IMR-90 (cell line): ENCODE data around the gene ERGIC2. TPM values are rescaled to one million over a fixed set of nuclear protein-coding genes. Genes with fewer than 3 reads are reported as not detected.

Experiments used
- ATAC-seq: fragments of 200-7000 bp; cut with Tn5 transposase; 2 replicates; pipeline ENCODE4 v1.9.1; 2020; ENCODE audit warnings: low read depth, mild to moderate bottlenecking, moderate library complexity
- BruUV-seq: library from RNA; stranded (reverse); fragments of 400-500 nt; replicated peaks from 2 replicates; lab custom pipeline; 2021; lab: Mats Ljungman, UMichigan
- CTCF ChIA-PET: fragments of 300-600 bp; formaldehyde crosslinking; extraction: SDS; loops from one replicate; lab custom pipeline; 2021; ENCODE audit warnings: antibody characterized with exemption; lab: Yijun Ruan, JAX
- POLR2A ChIA-PET: fragments of 300-600 bp; sonication (Branson Sonifier 250); formaldehyde crosslinking; loops from one replicate; lab custom pipeline; 2022; ENCODE audit warnings: antibody characterized with exemption; ENCODE audit not compliant: unreplicated experiment; lab: Charles Lee
- DNase-seq: peaks from one replicate; pipeline ENCODE4 v3.0.0; 2013
- H2AFZ ChIP-seq: replicated peaks from 2 replicates; pipeline ENCODE3; 2013; ENCODE audit warnings: low read length, mild to moderate bottlenecking; ENCODE audit not compliant: poor library complexity
- H2AK5ac ChIP-seq: 2 replicates; pipeline ENCODE4 v1.6.1; 2013; ENCODE audit warnings: low read depth, low read length, inconsistent platforms
- H2AK9ac ChIP-seq: replicated peaks from 2 replicates; pipeline ENCODE3; 2013; ENCODE audit warnings: mild to moderate bottlenecking, low read depth, low read length, moderate library complexity; ENCODE audit not compliant: poor library complexity
- H2BK120ac ChIP-seq: 2 replicates; pipeline ENCODE4 v1.6.1; 2013; ENCODE audit warnings: low read depth, low read length, inconsistent platforms
- H2BK15ac ChIP-seq: 3 replicates; pipeline ENCODE4 v1.6.1; 2013; ENCODE audit warnings: low read depth, low read length, inconsistent platforms
- H2BK20ac ChIP-seq: 2 replicates; pipeline ENCODE4 v1.6.1; 2013; ENCODE audit warnings: low read depth, mild to moderate bottlenecking, inconsistent platforms, low read length, moderate library complexity
- H2BK5ac ChIP-seq: 2 replicates; pipeline ENCODE4 v1.6.1; 2013; ENCODE audit warnings: mild to moderate bottlenecking, low read depth, low read length, inconsistent platforms; ENCODE audit not compliant: poor library complexity, severe bottlenecking
- H3K14ac ChIP-seq: replicated peaks from 2 replicates; pipeline ENCODE4 v1.6.1; 2013; ENCODE audit warnings: low read depth, low read length, inconsistent platforms
- H3K18ac ChIP-seq: 2 replicates; pipeline ENCODE4 v1.6.1; 2013; ENCODE audit warnings: low read depth, low read length, control low read depth
- H3K23ac ChIP-seq: 2 replicates; pipeline ENCODE4 v1.6.1; 2013; ENCODE audit warnings: low read depth, low read length, inconsistent platforms
- H3K27ac ChIP-seq: 2 replicates; pipeline ENCODE4 v1.5.1; 2013; ENCODE audit warnings: mild to moderate bottlenecking, control low read depth, low read length; ENCODE audit not compliant: insufficient read depth
- H3K27me3 ChIP-seq: 2 replicates; pipeline ENCODE4 v1.6.1; 2013; ENCODE audit warnings: low read length; ENCODE audit not compliant: control insufficient read depth, insufficient read depth
- H3K36me3 ChIP-seq: 2 replicates; pipeline ENCODE4 v1.6.1; 2013; ENCODE audit warnings: low read length, mixed read lengths; ENCODE audit not compliant: control insufficient read depth, insufficient read depth
- H3K4ac ChIP-seq: 2 replicates; pipeline ENCODE4 v1.6.1; 2013; ENCODE audit warnings: low read depth, low read length, inconsistent platforms
- H3K4me1 ChIP-seq: 2 replicates; pipeline ENCODE4 v1.6.1; 2013; ENCODE audit warnings: low read length, mixed read lengths; ENCODE audit not compliant: control insufficient read depth, insufficient read depth
- H3K4me2 ChIP-seq: 2 replicates; pipeline ENCODE4 v1.6.1; 2013; ENCODE audit warnings: low read depth, mild to moderate bottlenecking, control low read depth, low read length, moderate library complexity
- H3K4me3 ChIP-seq: 2 replicates; pipeline ENCODE4 v1.5.1; 2013; ENCODE audit warnings: low read depth, mild to moderate bottlenecking, control low read depth, low read length, moderate library complexity; ENCODE audit not compliant: insufficient read depth
- H3K56ac ChIP-seq: 2 replicates; pipeline ENCODE4 v1.6.1; 2013; ENCODE audit warnings: low read length, inconsistent platforms; ENCODE audit not compliant: insufficient read depth; ENCODE audit errors: extremely low read depth
- H3K79me1 ChIP-seq, 2 experiments: 2 replicates each; pipeline ENCODE4 v1.6.1; 2013; ENCODE audit warnings: low read length in 2 of 2, inconsistent platforms in 1 of 2, low read depth in 1 of 2
- H3K9ac ChIP-seq: 2 replicates; pipeline ENCODE4 v1.6.1; 2013; ENCODE audit warnings: low read depth, low read length, control low read depth
- H3K9me1 ChIP-seq: 2 replicates; pipeline ENCODE4 v1.6.1; 2013; ENCODE audit warnings: low read length, inconsistent platforms; ENCODE audit not compliant: insufficient read depth
- H3K9me3 ChIP-seq: 2 replicates; pipeline ENCODE4 v1.6.1; 2013; ENCODE audit warnings: low read length; ENCODE audit not compliant: control insufficient read depth, insufficient read depth
- H4K20me1 ChIP-seq: 2 replicates; pipeline ENCODE4 v1.6.1; 2013; ENCODE audit warnings: low read length, inconsistent platforms; ENCODE audit not compliant: insufficient read depth
- H4K5ac ChIP-seq: 2 replicates; pipeline ENCODE4 v1.6.1; 2013; ENCODE audit warnings: mild to moderate bottlenecking, low read depth, low read length, control low read depth
- H4K8ac ChIP-seq, 2 experiments: 2 replicates each; pipeline ENCODE4 v1.6.1; 2013; ENCODE audit warnings: low read depth in 2 of 2, low read length in 2 of 2, control low read depth in 1 of 2, inconsistent platforms in 1 of 2
- H4K91ac ChIP-seq: 2 replicates; pipeline ENCODE4 v1.6.1; 2013; ENCODE audit warnings: low read depth, low read length, inconsistent platforms; ENCODE audit not compliant: insufficient read depth
- BHLHE40 ChIP-seq: fragments of 150-350 bp; IDR thresholded peaks from 2 replicates; pipeline ENCODE4 v1.6.1; 2016; ENCODE audit warnings: mild to moderate bottlenecking, low read depth, low read length
- CTCF ChIP-seq: conservative IDR thresholded peaks from 2 replicates; pipeline ENCODE4 v1.5.1; 2012; ENCODE audit warnings: mild to moderate bottlenecking, low read depth, low read length, improper control_type of control experiment
- FOS ChIP-seq: fragments of 150-350 bp; IDR thresholded peaks from 2 replicates; pipeline ENCODE4 v1.6.1; 2016; ENCODE audit warnings: low read depth, low read length
- MAZ ChIP-seq: IDR thresholded peaks from 2 replicates; pipeline ENCODE4 v1.6.1; 2012; ENCODE audit warnings: low read depth, mild to moderate bottlenecking, low read length, improper control_type of control experiment, moderate library complexity, borderline replicate concordance
- MXI1 ChIP-seq: IDR thresholded peaks from 2 replicates; pipeline ENCODE4 v1.6.1; 2012; ENCODE audit warnings: low read depth, mild to moderate bottlenecking, low read length, moderate library complexity, borderline replicate concordance
- POLR2A ChIP-seq: IDR thresholded peaks from 2 replicates; pipeline ENCODE4 v1.6.1; 2012; ENCODE audit warnings: mild to moderate bottlenecking, low read depth, low read length
- RAD21 ChIP-seq: IDR thresholded peaks from 2 replicates; pipeline ENCODE4 v1.6.1; 2012; ENCODE audit warnings: low read length, improper control_type of control experiment
- RCOR1 ChIP-seq: IDR thresholded peaks from 2 replicates; pipeline ENCODE4 v1.6.1; 2012; ENCODE audit warnings: mild to moderate bottlenecking, low read length, improper control_type of control experiment; ENCODE audit not compliant: insufficient replicate concordance
- RFX5 ChIP-seq: IDR thresholded peaks from 2 replicates; pipeline ENCODE4 v1.8.0; 2012; ENCODE audit warnings: low read depth, mild to moderate bottlenecking, low read length, moderate library complexity
- WGBS, 2 experiments: methylation state at CpG; one replicate each; pipeline versions ENCODE4 v1.1.5 to v1.1.7; 2013; ENCODE audit warnings: missing lambda C conversion rate in 2 of 2; ENCODE audit not compliant: insufficient read length in 1 of 2; ENCODE audit errors: extremely low coverage in 2 of 2; 5-methylcytosine and 5-hydroxymethylcytosine counted together
- dilution Hi-C: fragments of 300-500 bp; cut with HindIII; formaldehyde crosslinking; loops from one replicate; pipeline ENCODE4 v1.14.3; 2018; ENCODE audit warnings: low sequenced_read_pairs; ENCODE audit not compliant: unreplicated experiment
- in situ Hi-C: fragments of 300-500 bp; cut with MboI; formaldehyde crosslinking; loops from 3 replicates; pipeline ENCODE4 v1.14.3; 2019; ENCODE audit warnings: low sequenced_read_pairs, inconsistent platforms, mixed read lengths
- intact Hi-C: fragments of 100-400 bp; cut with micrococcal nuclease; formaldehyde crosslinking; loops from 2 replicates; pipeline ENCODE4 v1.10.0; 2022
- polyA plus RNA-seq, 3 experiments: library from polyadenylated mRNA; depleted of rRNA; stranded (reverse); fragments of >200 nt; gene quantifications; 2 replicates each; pipeline ENCODE4 v1.2.3, GENCODE V29; 2012; ENCODE audit warnings: low replicate concordance in 1 of 3
- total RNA-seq: library from RNA; depleted of rRNA; stranded (reverse); fragments of >200 nt; gene quantifications from 2 replicates; pipeline ENCODE4 v1.2.3, GENCODE V29; 2012

Gene ERGIC2
- total and polyA plus RNA-seq, 2 of the 4 experiments (the other 2 are of a cell fraction), result 41.0 to 45.3 TPM

DNA sequence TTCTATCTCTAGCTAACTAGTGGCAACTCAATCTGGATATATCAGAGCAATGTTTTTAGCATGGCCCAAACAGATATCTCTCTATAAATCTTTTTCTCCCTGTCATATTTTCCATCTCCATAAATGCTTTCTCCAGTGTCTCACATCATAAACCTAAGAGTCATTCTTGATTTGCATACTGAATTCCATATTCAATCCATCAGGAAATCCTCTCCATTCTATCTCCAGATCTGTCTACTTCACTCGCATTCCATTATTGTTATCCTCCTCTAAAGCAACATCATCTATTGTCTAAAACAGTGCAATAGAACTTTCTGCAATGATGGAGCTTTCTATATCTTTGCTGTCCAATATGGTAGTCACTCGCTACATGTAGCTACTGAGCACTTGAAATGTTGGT is 45.5 kb upstream of the ERGIC2 start:
- no peak overlapping the region for H2BK120ac ChIP-seq
- in situ Hi-C loops (no loop called here), intact Hi-C loops (no loop called here), dilution Hi-C loops (no loop called here)
- ATAC-seq (no peak), DNase-seq (no peak)
- H2BK20ac ChIP-seq, result no peak overlapping the region
- H3K56ac ChIP-seq, result no peak overlapping the region
- no peaks in the 10 kb centered on the region for H3K27me3 ChIP-seq
- no peak overlapping the region for H4K5ac ChIP-seq
- H3K79me1 ChIP-seq, result no peaks in the 10 kb centered on the region
- H3K4me1 ChIP-seq, result no peaks in the 10 kb centered on the region
- ChIA-PET POLR2A (no interaction called here), CTCF (interaction anchor here (0.7 kb wide), 1 partner anchor 1357 kb away, joined by 3 read pairs; no protein-coding TSS in a partner anchor)
- no peak overlapping the region for H2AK9ac ChIP-seq
- H3K23ac ChIP-seq, result no peak overlapping the region
- no peak overlapping the region for H2AK5ac ChIP-seq
- H3K9ac ChIP-seq, result no peak overlapping the region
- no peak overlapping the region for H4K91ac ChIP-seq
- no peak overlapping the region for H3K4ac ChIP-seq
- no peaks in the 10 kb centered on the region for H3K9me1 ChIP-seq
- H4K20me1 ChIP-seq, result no peaks in the 10 kb centered on the region
- H3K4me2 ChIP-seq, result no peak overlapping the region
- H3K36me3 ChIP-seq, result no peaks in the 10 kb centered on the region
- no peak overlapping the region for H3K4me3 ChIP-seq
- no peak overlapping the region for H3K14ac ChIP-seq
- TF ChIP-seq POLR2A (no peak), MAZ (no peak), CTCF (no peak), RAD21 (no peak), RFX5 (no peak), RCOR1 (no peak), BHLHE40 (no peak), FOS (no peak), MXI1 (no peak)
- BruUV-seq, result no TSS peak
- H3K27ac ChIP-seq, result no peak overlapping the region
- no CpG with 5 or more reads among the region's 2 CpGs for WGBS, 2 experiments
- H2AFZ ChIP-seq, result no peak overlapping the region
- H3K18ac ChIP-seq, result no peak overlapping the region
- no peak overlapping the region for H2BK5ac ChIP-seq
- H4K8ac ChIP-seq, result no peak overlapping the region
- H3K9me3 ChIP-seq, result no peaks in the 10 kb centered on the region
- no peak overlapping the region for H2BK15ac ChIP-seq
